Midbrain (tissue), 1 donor: Measurements from ENCODE around the gene BLTP3A.

Source experiments
- DNase-seq: peaks from one replicate; lab custom pipeline; 2025; lab: John Stamatoyannopoulos, UW

BLTP3A gene

GRCh38 chr6:34829137-34829536 is 37.3 kb downstream of the BLTP3A start:
- no peak for DNase-seq

DNA sequence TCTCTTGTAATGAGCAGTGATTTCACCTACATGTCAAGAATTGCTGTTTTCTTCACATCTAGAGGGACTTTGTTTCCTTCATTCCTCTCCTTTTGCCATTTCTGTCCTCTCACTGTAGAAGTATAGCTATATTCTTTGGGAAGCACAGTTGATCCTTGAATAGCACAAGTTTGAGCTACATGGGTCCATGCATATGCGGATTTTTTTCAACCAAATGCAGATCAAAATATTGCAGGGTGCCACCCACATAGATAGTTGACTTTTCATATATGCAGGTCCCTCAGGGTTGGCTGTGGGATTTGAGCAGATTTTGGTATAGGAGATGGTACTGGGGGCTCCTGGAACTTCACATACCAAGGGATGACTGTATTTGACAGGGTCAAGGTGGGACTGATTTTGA is 41.1 kb downstream of the BLTP3A start:
- DNase-seq: no peak

GRCh38 chr6:34834789-34835518 is 43.1 kb downstream of the BLTP3A start:
- DNase-seq: no peak

GRCh38 chr6:34836008-34836407 is 44.1 kb downstream of the BLTP3A start:
- no peak for DNase-seq

GRCh38 chr6:34836451-34836850 is 44.6 kb downstream of the BLTP3A start:
- DNase-seq: no peak

DNA sequence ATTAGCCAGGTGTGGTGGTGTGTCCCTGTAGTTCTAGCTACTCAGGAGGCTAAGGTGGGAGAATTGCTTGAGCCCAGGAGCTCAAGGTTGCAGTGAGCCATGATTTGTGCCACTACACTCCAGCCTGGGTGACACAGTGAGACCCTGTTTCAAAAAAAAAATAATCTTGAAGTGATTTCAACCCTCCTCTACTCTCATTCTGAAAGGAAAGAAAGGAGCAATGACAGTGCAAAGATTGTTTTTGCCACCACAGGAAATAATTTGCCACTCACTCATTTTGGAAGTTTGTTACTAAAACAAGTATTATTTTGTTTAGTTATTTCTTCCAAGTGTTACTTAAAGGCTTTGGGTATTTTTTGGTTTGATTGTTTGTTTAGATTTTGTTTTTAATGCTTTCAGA is 45.6 kb downstream of the BLTP3A start:
- no peak for DNase-seq

DNA sequence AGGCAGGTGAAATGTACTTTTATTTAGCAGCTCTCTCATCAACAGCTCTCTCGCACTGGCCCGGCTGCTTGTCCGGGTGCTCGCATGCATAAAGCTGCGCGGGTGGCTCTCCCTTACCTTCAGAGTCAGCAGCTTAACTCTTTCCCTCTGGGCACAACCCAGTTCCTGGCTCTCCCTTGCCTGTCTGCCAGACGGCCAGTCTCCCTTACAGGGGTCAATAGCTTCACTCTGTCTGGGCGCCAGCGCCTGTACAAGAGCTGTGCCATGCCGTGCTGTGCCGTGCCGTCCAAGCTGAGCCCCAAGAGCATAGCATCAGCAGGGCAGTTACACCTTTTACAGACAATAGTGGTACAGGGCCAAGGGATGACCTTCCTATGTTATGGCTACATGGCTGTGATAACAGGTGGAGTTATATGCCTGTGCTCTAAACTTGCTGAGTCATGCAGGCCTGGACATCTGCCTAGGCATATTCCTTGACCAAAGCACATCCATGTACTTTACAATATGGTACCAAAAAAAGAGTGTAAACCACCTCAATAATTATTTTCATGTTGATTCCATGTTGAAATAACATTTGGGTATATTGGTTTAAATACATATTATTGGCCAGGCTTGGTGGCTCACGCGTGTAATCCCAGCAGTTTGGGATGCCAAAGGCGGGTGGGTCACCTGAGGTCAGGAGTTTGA is 47.9 kb downstream of the BLTP3A start:
- DNase-seq: no peak
